HFF-Myc (cell line): ENCODE data around the gene SPAG16.

ENCODE experiments used
- DNase-seq: peaks from one replicate; pipeline ENCODE4 v3.0.0-alpha.2; 2011; ENCODE audit warnings: low read depth; ENCODE audit errors: extremely low read depth
- H3K4me3 ChIP-seq: replicated peaks from 2 replicates; pipeline ENCODE4 v1.5.1; 2011; ENCODE audit warnings: low read depth, mild to moderate bottlenecking, control low read depth, low read length
- TF ChIP-seq, protein P1 (sequence below): IDR thresholded peaks from 2 replicates; pipeline ENCODE4 v1.5.1; 2012; ENCODE audit warnings: mild to moderate bottlenecking, low read depth, low read length, control low read depth; ENCODE audit errors: missing control alignments

The SPAG16 gene

DNA sequence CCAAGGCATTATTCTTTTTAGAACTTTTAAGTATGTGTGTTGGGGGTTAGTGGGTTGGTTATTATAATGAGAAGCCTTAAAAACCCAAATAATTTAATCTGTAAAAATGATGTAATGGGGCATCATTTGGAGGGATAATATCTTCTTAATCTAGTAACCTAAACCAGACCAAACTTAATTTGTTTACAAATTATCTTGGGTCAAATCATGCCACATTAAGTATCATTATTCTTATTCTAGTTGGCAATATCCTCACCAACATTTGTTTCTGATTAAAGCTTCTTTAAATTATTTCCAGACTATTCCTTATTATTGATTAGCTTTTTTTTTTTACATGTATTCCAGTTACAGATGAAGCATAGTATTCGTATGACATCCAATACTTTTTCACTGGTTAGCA, 1041.1 kb downstream of the SPAG16 start:
- no peak overlapping the region for H3K4me3 ChIP-seq
- TF ChIP-seq, protein P1, sequence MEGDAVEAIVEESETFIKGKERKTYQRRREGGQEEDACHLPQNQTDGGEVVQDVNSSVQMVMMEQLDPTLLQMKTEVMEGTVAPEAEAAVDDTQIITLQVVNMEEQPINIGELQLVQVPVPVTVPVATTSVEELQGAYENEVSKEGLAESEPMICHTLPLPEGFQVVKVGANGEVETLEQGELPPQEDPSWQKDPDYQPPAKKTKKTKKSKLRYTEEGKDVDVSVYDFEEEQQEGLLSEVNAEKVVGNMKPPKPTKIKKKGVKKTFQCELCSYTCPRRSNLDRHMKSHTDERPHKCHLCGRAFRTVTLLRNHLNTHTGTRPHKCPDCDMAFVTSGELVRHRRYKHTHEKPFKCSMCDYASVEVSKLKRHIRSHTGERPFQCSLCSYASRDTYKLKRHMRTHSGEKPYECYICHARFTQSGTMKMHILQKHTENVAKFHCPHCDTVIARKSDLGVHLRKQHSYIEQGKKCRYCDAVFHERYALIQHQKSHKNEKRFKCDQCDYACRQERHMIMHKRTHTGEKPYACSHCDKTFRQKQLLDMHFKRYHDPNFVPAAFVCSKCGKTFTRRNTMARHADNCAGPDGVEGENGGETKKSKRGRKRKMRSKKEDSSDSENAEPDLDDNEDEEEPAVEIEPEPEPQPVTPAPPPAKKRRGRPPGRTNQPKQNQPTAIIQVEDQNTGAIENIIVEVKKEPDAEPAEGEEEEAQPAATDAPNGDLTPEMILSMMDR, result no peak
- DNase-seq, result no peak

DNA sequence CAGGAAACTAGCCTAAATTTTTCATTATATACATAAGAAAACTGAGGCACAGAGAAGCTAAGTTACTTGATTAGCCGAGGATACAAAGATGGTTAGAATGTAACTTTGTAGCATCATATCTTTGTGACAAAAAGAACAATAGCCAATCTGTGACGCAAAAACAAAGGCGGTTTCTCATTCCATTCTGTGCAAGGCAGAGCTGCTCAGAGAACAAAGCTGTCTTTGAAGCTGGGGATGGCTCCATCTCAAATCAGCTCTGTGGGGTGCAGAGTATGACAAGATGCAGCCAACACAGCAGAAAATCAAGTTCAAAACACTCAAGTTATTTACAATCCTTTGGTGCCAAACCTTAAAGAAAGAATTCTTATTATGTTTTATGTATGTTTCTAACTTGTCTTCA, 1044.7 kb downstream of the SPAG16 start:
- DNase-seq, result no peak
- H3K4me3 ChIP-seq, result no peak overlapping the region

DNA sequence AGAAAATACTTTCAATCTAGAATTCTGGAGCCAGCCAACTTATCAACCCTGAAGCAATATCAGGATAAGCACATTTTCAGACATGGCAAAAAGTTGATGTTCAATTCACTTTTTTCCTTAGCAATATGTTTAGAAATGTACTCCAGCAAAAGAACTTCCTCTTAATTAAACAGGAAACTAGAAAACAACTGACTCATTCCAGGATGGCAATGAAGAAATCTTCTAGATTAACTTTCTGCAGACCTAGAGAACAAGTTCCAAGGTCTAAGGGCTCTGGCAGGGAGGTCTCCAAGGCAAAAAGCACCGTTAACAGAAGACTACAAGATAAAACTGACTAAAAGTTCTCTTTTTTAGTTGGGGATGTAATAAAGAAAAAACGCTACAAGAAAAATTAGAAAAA, 1057.4 kb downstream of the SPAG16 start:
- TF ChIP-seq, protein P1, result no peak
- no peak for DNase-seq
- H3K4me3 ChIP-seq, result no peak overlapping the region

More for the DNA sequence above, 1044.7 kb downstream of the SPAG16 start:
- TF ChIP-seq, protein P1, result no peak

DNA sequence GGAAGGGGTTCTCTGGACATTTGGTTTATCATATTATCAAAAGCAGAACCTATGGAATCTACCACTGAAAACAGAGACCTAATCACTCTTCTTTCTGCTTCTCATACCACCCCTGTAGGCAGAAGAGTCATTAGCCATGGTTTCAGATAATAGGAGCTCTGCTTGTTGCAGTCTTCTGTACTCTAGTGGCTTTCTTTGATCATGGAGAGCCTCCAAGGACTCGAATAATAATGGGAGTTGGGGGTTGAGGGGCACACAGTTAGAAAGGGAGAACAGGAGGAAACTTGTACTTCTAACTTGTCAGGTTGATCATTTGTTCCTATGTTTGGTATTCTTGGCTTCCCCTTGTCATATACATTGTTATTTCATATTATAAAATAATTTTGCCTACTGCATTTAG, 1074.2 kb downstream of the SPAG16 start:
- no peak overlapping the region for H3K4me3 ChIP-seq
- DNase-seq, result no peak
- TF ChIP-seq, protein P1, result no peak

DNA sequence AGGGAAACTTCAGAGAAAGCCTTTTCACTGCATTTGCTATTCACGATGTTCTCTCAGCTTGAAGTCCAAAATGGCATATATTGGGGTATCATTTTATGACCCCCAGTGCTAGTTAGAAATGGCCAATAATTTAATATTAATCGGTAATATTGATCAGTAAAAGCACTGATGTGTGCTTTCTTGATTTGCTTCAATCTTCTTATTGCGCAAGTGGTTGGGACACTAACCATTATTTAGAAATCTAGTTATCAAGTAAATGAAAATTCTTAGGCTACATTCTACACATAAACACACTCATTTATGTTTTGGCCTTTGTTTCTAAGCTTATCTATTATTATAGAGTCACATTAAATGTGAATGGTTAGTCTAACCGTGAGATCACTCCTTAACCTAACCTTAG, 1076.9 kb downstream of the SPAG16 start:
- H3K4me3 ChIP-seq, result no peak overlapping the region
- DNase-seq, result no peak
- TF ChIP-seq, protein P1, result no peak

DNA sequence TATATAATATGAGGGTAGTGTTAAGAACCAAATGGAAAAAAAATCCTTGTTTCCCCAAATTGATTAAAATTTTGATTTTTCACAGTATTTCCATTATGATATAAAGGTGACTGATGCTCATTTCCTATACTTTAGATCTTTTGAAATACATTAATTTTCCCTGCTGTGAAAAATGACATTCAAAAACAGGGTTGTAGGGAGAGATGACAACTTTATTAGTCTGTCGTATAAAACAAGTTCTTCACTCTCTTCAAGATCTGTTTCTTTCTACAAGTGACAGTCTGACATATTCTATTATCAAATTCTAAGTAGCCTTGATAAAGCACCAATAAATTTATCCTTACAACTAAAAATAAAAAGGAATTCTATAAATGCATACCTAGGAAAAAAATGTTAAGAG, 1081.3 kb downstream of the SPAG16 start:
- no peak overlapping the region for H3K4me3 ChIP-seq
- no peak for DNase-seq
- TF ChIP-seq, protein P1, result no peak

DNA sequence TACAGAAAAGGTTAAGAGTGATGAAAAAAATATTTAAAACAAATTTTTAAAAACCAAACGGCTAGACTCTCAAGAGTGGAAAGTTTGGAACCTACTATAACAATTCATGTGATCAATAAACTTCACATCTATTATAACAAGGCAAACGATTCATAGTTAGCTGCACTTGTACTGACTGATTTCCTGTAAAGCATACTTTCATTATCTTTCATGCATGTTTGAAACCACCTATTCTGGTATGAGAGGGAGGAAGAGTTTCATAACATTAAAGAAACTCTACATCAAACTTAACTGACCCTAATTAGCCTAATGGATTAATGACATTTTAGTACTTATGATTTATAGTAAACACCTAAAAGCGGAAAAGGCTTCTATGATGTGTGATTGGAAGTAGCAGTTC, 1082.9 kb downstream of the SPAG16 start:
- H3K4me3 ChIP-seq, result no peak overlapping the region
- TF ChIP-seq, protein P1, result no peak
- DNase-seq, result no peak
